Stimulated activated CD4-positive, alpha-beta T cell treated with anti-CD3 and anti-CD28 coated beads, Interleukin-1b, Interleukin-23, amount 100 ng/mL, for 24 hours (primary cell): ENCODE results near the gene PRELID3B.

ENCODE experiments used
- DNase-seq, 4 experiments: peaks; one replicate each; pipeline ENCODE4 v3.0.0-alpha.2; 2020; ENCODE audit warnings: low read depth in 4 of 4, low spot score in 1 of 4

The PRELID3B gene

DNA sequence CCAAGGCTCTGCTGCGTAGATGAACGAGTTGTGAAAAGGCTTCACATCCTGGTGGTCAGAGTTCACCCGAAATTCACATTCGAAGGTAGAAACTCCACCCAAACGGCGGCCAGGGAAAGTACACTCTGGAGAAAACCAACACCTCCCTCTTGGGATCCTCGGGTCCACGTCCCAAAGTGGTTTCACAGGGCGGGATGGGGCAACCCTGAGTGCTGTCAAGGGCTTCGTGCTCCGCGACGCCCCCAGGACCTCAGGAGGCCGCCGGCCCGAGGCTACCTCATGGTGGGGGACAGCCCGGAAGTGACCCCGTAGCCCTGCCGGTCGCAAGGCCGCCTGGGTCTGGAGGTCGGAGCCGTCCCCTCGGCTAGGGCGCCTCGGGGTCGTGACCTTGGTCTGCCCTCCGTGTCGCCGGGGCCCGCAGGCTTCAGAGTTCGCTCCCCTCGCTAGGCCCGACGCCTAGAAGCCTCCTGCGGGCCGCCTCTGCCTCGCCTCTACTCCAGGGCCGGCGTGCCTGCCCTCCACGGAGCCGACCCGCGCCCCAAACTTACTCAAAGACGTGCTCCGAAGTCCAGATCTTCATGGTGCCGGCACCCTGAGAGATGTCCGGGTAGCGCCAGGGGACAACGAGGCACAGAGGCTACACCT lies at the start of gene PRELID3B:
Gene PRELID3B (minus strand): TSS at position 636 of the 645 bp plus-strand sequence. CDS start 56 bp downstream, at position 580.
- no peak for DNase-seq

GRCh38 chr20:59087829-59088433 lies 45.3 kb upstream of the PRELID3B start:
- peak; percentile 73 to 85 (median 78) for DNase-seq

GRCh38 chr20:59086923-59087322 lies 44.3 kb upstream of the PRELID3B start:
- no peak for DNase-seq

DNA sequence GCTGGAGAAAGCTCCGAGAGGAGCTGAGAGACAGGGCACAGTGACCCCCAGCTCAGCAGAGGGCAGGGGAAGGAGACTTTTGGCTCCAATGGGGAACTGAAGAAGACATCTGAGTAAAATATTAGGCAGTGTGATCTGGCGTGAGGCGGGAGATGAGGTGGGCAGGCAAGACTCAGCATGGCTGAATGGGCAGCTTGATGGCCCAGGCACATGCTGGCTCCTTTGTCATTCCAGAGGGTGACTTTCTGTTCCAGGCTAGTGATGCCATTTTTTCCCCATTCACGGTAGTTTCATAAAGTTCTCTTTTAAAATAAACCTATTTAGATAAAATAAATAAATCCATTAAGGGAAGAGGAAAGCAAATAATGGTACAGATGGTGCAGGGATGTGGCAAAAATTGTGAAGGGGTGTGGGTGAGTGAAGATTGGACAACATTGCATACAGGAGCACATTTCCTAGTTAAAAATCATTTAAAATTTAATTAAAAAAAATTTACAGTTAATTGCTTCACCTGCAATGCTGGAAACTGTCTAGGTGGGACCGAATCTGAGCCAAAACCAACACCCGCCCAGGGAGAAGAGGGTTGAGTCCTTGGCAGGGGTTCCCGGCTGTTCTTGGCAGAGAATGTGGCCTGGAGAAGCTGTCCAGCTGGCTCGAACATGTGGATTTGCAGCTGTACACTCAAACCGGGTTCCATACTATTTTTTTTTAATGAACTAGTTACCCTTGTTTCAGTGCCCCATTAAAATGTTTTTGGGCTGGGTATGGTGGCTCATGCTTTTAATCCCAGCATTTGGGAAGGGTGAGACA lies 41.7 kb upstream of the PRELID3B start:
- no peak for DNase-seq

DNA sequence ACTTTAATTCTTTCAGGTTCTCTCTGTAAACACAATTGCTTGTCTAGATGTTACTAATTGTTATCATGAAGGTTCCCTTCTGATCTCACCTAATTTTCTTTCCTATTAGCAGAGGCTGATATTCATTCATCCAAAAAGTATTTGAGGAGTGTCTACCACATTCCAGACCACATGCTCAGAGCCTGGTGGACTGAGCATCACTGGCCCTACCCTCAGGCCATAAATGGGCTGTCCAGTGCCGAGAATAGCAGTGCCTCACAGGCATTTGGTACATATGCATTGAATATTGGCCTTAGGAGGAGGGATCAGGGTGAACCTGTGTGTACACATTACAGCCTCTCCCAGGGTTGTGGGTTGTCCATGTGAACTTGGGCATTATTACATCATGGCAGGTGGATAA lies 40.4 kb upstream of the PRELID3B start:
- DNase-seq = no peak

GRCh38 chr20:59082077-59082740 lies 39.6 kb upstream of the PRELID3B start:
- DNase-seq = no peak

GRCh38 chr20:59081036-59081435 lies 38.5 kb upstream of the PRELID3B start:
- no peak for DNase-seq

- no peak for DNase-seq
These were observed 35.6 kb upstream of the PRELID3B start for GRCh38 chr20:59078231-59078630.

GRCh38 chr20:59077705-59078104 lies 35.1 kb upstream of the PRELID3B start:
- DNase-seq = no peak

DNA sequence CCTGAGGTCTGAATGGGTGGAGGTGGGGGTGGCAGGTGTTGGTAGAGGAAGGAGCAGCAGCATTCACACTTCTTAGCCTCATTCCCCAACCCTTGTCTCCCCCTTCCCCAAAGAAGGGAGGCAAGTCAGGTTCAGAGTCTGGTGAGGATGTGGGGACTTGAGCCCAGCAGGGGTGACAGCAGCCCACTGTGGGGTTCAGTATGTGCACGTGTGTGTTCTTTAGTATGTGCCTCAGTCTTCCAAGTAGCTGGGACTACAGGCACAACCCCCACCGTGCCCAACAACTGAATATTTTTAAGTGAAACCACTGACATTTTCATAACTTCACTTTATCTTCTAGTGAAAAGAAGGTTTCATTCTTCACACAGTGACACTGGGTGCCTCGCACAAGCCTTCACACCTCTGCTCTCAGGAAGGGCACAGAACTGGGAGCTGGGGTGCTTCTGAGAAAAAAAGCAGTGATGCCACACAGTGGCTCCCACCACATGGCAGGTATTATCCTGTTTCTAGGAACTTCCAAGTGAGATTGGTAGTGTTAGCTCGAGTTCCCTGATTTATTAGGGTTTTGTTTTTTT lies 33.4 kb upstream of the PRELID3B start:
- DNase-seq = no peak

DNA sequence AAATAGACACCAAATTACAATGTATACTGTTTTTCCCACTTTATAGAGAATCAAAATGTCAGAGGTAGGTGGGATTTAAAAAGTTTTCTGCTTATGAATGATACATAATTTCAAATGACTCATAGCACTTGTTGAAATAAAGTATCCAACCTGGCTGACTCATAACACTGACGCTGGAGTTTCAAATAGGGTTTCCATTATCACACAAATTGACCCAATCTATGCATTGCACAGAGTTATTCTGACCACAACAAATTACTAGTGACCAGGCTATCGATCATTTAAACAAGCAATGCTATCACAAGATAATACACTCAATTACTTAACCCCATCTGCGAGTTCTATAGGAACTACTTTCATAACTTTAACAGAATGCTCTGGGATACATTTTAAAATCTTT lies 31.9 kb upstream of the PRELID3B start:
- no peak for DNase-seq

DNA sequence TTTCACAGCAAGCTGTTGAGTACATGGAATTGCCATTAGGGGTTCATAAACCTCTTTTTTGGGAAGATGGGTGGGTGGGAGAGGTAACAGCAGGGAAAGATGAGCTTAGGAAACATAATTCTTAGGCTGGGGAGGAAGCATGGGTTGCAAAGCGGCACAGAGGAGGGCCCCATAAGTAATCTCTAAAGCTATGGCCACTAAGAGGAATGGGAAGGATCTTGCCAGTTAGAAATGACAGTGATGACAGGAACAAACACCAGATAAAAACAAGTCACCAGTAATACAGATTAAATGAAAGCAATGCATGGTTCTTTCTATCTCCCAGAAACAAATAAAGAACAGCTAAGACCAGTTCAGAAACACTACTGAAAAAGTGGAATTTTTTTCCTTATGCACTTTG lies 31.0 kb upstream of the PRELID3B start:
- no peak for DNase-seq

DNA sequence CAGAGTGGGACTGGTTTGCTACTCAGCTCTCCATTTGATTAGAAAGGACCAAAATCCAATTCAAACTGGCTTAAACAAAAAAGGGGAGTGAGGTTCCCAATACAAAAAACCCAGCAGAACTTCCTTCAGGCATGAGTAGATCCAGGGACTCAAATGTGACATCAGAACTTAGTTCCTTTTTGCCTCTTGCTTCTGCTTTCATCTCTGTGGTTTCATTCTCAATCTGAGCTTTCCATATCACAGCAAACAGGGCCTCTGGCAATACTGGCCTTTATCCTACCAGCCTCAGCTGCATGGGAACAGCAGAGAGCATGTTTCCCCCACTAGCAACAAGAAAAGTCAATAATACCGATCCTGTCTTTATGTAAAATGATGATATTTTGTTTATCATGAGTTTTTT lies 28.6 kb upstream of the PRELID3B start:
- no peak for DNase-seq

DNA sequence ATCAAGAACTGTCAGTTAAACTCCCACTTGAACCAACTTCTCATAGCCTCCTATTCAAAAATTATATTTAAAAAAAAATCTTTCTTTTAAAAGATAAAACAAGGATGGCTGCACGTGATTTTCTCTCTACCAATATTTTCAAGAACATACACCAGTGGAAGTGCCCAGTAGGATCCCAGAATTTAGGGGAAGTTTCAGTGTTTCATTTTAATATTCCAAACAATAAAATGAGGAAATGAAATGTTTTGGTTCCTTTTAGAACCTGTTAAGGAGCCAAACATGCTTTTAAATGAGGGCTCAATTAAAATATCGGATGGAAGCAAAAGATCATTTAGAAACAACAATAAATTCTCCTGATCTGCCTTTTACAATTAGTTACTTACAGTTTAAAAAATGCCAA lies 26.4 kb upstream of the PRELID3B start:
- DNase-seq = no peak

- DNase-seq = no peak
These were observed 25.9 kb upstream of the PRELID3B start for GRCh38 chr20:59068534-59068933.

DNA sequence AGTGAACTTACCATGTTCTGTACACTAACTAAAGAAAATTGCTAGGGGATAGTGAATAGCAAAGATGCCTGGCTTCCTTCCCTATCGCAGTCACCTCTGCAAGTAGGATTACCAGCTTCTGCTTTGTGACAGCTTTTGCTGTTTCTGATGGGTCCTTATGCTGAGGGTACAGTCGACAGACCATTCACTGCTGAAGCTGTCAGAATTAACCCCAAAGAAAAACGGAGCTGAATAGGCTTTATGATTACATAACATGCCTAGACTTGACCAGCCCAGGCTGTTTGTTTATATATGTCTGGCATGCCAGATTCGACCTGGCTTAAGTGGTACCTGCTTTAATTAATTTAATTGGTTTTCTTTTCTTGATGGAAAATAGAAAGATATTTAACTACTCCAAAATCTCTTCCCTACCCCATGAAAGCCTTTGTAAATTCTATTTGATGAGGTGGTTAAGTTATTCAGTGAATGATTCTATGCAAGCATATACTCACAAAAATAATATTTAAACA lies 21.7 kb upstream of the PRELID3B start:
- DNase-seq = no peak

DNA sequence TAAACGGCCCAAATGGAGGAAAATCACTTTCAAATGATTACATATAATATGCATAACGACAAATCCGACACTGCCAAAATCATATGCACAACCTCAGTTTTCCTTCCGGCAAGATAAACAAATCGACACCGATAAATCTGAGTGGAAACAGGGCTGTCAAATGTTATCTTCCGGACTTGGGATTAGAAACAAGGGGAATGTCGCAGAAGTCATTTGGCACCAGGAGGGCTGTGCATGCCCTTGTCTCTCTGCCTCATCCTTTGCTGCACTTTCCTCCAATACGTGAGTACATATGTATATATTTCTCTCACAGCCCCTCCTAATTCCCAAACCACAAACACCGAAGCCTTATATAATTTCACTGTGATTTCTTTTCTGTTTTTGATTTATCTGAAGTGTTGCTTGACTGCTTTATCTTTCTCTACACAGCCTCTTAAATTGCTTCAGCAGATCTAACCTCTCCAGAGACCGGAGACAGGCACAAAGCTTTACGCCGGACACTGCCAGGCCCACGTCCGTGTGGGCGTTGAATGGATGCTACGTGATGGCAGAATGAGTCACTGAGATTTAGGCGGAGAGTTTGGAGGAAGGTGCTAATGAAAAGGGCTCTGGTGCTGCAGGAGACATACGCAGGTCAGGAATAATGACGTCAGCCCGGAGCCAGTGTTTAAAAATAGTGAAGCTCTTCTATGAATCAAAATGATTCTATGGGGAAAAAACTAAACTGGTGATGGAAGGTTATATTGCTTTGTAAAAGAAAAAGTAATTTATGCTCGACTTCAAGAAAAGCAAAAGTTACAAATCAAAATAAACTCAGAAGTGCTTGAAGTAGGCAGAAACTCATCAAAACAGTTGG lies 21.0 kb upstream of the PRELID3B start:
- no peak for DNase-seq

DNA sequence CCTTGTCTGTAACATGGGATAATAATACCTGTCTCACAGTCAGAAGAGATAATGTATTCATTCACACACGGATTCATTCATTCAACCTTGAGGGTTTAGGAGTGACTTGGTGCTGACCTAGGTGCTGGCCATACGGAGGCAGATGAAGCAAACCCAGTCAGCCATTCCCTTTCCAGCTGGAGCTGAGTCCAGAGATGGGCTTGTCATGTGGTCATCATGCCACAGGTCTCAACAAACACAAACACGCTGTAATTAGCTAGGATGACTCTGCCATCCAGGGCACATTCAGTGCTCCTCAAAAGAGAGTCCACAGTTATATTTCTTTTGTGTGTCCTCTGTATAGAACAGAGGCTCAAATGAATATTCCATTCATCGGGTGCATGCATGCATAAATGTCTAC lies 19.5 kb upstream of the PRELID3B start:
- DNase-seq = no peak

DNA sequence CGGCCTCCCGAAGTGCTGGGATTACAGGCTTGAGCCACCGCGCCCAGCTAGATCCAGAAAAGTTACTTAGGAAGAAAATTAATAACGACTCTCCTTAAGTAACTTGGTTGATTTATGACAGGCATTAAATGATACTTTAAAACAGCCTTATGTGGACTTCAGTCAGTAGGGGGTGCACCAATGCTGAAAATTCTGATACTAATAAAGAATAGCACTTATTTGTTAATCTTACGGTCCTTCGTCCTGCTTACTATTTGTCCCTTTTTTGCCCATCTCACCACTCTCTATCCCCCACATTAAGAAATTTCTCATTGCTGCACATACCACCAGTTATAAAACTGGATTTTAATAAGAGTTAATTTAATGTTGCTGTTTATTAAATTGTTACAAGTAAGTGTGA lies 12.7 kb upstream of the PRELID3B start:
- DNase-seq = no peak

GRCh38 chr20:59051666-59052185 lies 9.1 kb upstream of the PRELID3B start:
- DNase-seq = no peak
